Keratinocyte (primary cell): ENCODE data around the gene ADGRG2. TPM values are rescaled to one million over a fixed set of nuclear protein-coding genes. Genes with fewer than 3 reads are reported as not detected.
"Not testable (repeated sequence)": the region's sequence is repeated elsewhere in the genome, so short reads cannot be mapped to it uniquely, and the experiment has no call there.

ENCODE experiments used
- DNase-seq: peaks from one replicate; pipeline ENCODE4 v3.0.0-alpha.2; 2011; ENCODE audit warnings: low read depth, missing footprints, low spot score
- FAIRE-seq: peaks from 2 replicates; lab custom pipeline; 2011; peaks lifted over from hg19 to GRCh38; lab: Jason Lieb, UNC
- H2AFZ ChIP-seq: 2 replicates; pipeline ENCODE4 v1.6.0; 2012; ENCODE audit warnings: low read length, control low read depth, inconsistent platforms; ENCODE audit not compliant: control insufficient read depth
- H3K27ac ChIP-seq: 2 replicates; pipeline ENCODE4 v1.5.1; 2011; ENCODE audit warnings: low read length; ENCODE audit not compliant: control insufficient read depth, insufficient read depth
- H3K27me3 ChIP-seq: 3 replicates; pipeline ENCODE4 v1.6.0; 2011; ENCODE audit warnings: low read length; ENCODE audit not compliant: control insufficient read depth, insufficient read depth; ENCODE audit errors: extremely low read depth
- H3K36me3 ChIP-seq, 2 experiments: 2 replicates in 1 of 2; 3 replicates in 1 of 2; pipeline ENCODE4 v1.5.1; 2011; ENCODE audit warnings: low read length in 2 of 2, mild to moderate bottlenecking in 1 of 2; ENCODE audit not compliant: control insufficient read depth in 2 of 2, insufficient read depth in 2 of 2; ENCODE audit errors: extremely low read depth in 1 of 2
- H3K4me1 ChIP-seq: 3 replicates; pipeline ENCODE4 v1.5.1; 2011; ENCODE audit warnings: low read length; ENCODE audit not compliant: control insufficient read depth, insufficient read depth; ENCODE audit errors: extremely low read depth
- H3K4me2 ChIP-seq: 3 replicates; pipeline ENCODE4 v1.6.0; 2011; ENCODE audit warnings: low read depth, low read length; ENCODE audit not compliant: control insufficient read depth, insufficient read depth; ENCODE audit errors: extremely low read depth
- H3K4me3 ChIP-seq, 3 experiments: fragments of 200-600 bp in 1 of 3; sonication (generic) in 1 of 3; 2 replicates in 2 of 3; 3 replicates in 1 of 3; pipeline ENCODE4 v1.5.1; 2011 to 2016; ENCODE audit warnings: low read length in 3 of 3, mild to moderate bottlenecking in 3 of 3, control low read depth in 2 of 3, inconsistent platforms in 1 of 3, low read depth in 1 of 3, mixed read lengths in 1 of 3, mixed run types in 1 of 3, moderate library complexity in 1 of 3; ENCODE audit not compliant: control insufficient read depth in 2 of 3, insufficient read depth in 2 of 3; ENCODE audit errors: extremely low read depth in 1 of 3
- H3K79me2 ChIP-seq: 2 replicates; pipeline ENCODE4 v1.6.0; 2012; ENCODE audit warnings: low read length; ENCODE audit not compliant: control insufficient read depth, insufficient read depth
- H3K9ac ChIP-seq: 3 replicates; pipeline ENCODE4 v1.6.0; 2011; ENCODE audit warnings: low read length; ENCODE audit not compliant: control insufficient read depth, insufficient read depth; ENCODE audit errors: extremely low read depth
- H3K9me1 ChIP-seq: 3 replicates; pipeline ENCODE4 v1.6.0; 2011; ENCODE audit warnings: low read length; ENCODE audit not compliant: control insufficient read depth, insufficient read depth; ENCODE audit errors: extremely low read depth
- H3K9me3 ChIP-seq: 2 replicates; pipeline ENCODE4 v1.5.1; 2012; ENCODE audit warnings: low read depth, low read length; ENCODE audit not compliant: control insufficient read depth
- H4K20me1 ChIP-seq: 3 replicates; pipeline ENCODE4 v1.6.0; 2011; ENCODE audit warnings: low read length; ENCODE audit not compliant: control insufficient read depth, insufficient read depth; ENCODE audit errors: extremely low read depth
- CTCF ChIP-seq, 3 experiments: IDR thresholded peaks in 1 of 3; conservative IDR thresholded peaks in 1 of 3; optimal IDR thresholded peaks in 1 of 3; 2 replicates in 2 of 3; 3 replicates in 1 of 3; pipeline versions ENCODE3 to v1.5.1; 2011; ENCODE audit warnings: low read length in 3 of 3, mild to moderate bottlenecking in 3 of 3, moderate library complexity in 2 of 3, control low read depth in 1 of 3, inconsistent platforms in 1 of 3; ENCODE audit not compliant: insufficient read depth in 2 of 3; ENCODE audit errors: extremely low read depth in 1 of 3
- EZH2 ChIP-seq: IDR thresholded peaks from one replicate; pipeline ENCODE4 v1.6.1; 2012; ENCODE audit warnings: inconsistent platforms, mild to moderate bottlenecking, low read length, moderate library complexity
- dilution Hi-C: fragments of 300-500 bp; cut with MboI; formaldehyde crosslinking; loops from one replicate; pipeline ENCODE4 v1.7.0; 2020; ENCODE audit warnings: low sequenced_read_pairs; ENCODE audit not compliant: extremely low pct_ligation_motif_present
- polyA plus RNA-seq, 5 experiments: library from polyadenylated mRNA; depleted of rRNA in 3 of 5; stranded (reverse) in 3 of 5; stranded (forward) in 1 of 5; unstranded in 1 of 5; fragments of >200 nt; gene quantifications; 1 replicate in 1 of 5; 2 replicates in 3 of 5; 3 replicates in 1 of 5; pipeline versions ENCODE4 v1.2.1 to v1.2.3, GENCODE V29; 2011 to 2012; ENCODE audit warnings: missing spikeins in 2 of 5, low read depth in 1 of 5, low replicate concordance in 1 of 5

Gene ADGRG2
- polyA plus RNA-seq, 1 donor (not counting 4 experiments of a cell fraction or from before 2014, with no cell fraction given), result 0.20 TPM

GRCh38 chrX:19019996-19020395 lies 102.3 kb downstream of the ADGRG2 start:
- no peak overlapping the region for H3K27ac ChIP-seq
- no peaks in the 10 kb centered on the region for H3K9me3 ChIP-seq
- no peak overlapping the region for H3K9ac ChIP-seq
- H2AFZ ChIP-seq, result no peak overlapping the region
- no peak overlapping the region for H3K4me3 ChIP-seq
- no peak for DNase-seq
- no peaks in the 10 kb centered on the region for H3K36me3 ChIP-seq
- dilution Hi-C loops, result no loop called here
- H3K79me2 ChIP-seq, result no peaks in the 10 kb centered on the region
- no peak for TF ChIP-seq CTCF (optimal IDR thresholded peaks at IDR 0.05 in 1 of 3, IDR thresholded peaks at IDR 0.05 in 1 of 3, conservative IDR thresholded peaks at IDR 0.05 in 1 of 3; ENCODE audit: extremely low read depth in 1 of 3, insufficient read depth in 2 of 3, low read length in 3 of 3)
- FAIRE-seq, result no peak
- H4K20me1 ChIP-seq, result no peaks in the 10 kb centered on the region
- no peaks in the 10 kb centered on the region for H3K9me1 ChIP-seq
- H3K4me2 ChIP-seq, result no peak overlapping the region
- H3K27me3 ChIP-seq, result no peaks in the 10 kb centered on the region
- no peaks in the 10 kb centered on the region for H3K4me1 ChIP-seq

GRCh38 chrX:19017271-19017670 lies 105.0 kb downstream of the ADGRG2 start:
- DNase-seq (no peak), FAIRE-seq (no peak)
- Histone ChIP-seq H3K4me2 (no peak overlapping the region), H3K27ac (no peak overlapping the region), H3K9me3 (no peaks in the 10 kb centered on the region), H3K4me1 (no peaks in the 10 kb centered on the region), H3K36me3 (no peaks in the 10 kb centered on the region), H3K4me3 (no peak overlapping the region), H4K20me1 (no peaks in the 10 kb centered on the region), H3K27me3 (no peaks in the 10 kb centered on the region), H3K9ac (no peak overlapping the region), H2AFZ (no peak overlapping the region), H3K79me2 (no peaks in the 10 kb centered on the region), H3K9me1 (no peaks in the 10 kb centered on the region)
- peak; percentile 30 to 55 (median 50) for TF ChIP-seq CTCF (optimal IDR thresholded peaks at IDR 0.05 in 1 of 3, IDR thresholded peaks at IDR 0.05 in 1 of 3, conservative IDR thresholded peaks at IDR 0.05 in 1 of 3; ENCODE audit: extremely low read depth in 1 of 3, insufficient read depth in 2 of 3, low read length in 3 of 3)
- no peak for TF ChIP-seq EZH2
- dilution Hi-C loops, result no loop called here

- H2AFZ ChIP-seq, dilution Hi-C loops, H3K4me3 ChIP-seq, H3K27me3 ChIP-seq, H3K9me1 ChIP-seq, H3K4me2 ChIP-seq, H3K9me3 ChIP-seq, H3K36me3 ChIP-seq, H4K20me1 ChIP-seq, FAIRE-seq, H3K9ac ChIP-seq, H3K4me1 ChIP-seq, H3K79me2 ChIP-seq, DNase-seq, H3K27ac ChIP-seq: not testable (repeated sequence)
These were observed 105.7 kb downstream of the ADGRG2 start for GRCh38 chrX:19016614-19017013.
